HEK293 (cell line): ENCODE data around the gene VASN.

ENCODE experiments used
- KLF9 ChIP-seq: fragments of 450-650 bp; formaldehyde crosslinking; IDR thresholded peaks from 2 replicates; pipeline ENCODE4 v1.5.1; 2016; ENCODE audit warnings: missing biosample characterization, missing genetic modification characterization, low read depth
- OSR2 ChIP-seq: fragments of 450-650 bp; formaldehyde crosslinking; IDR thresholded peaks from 2 replicates; pipeline ENCODE4 v1.5.1; 2016; ENCODE audit warnings: missing biosample characterization, missing genetic modification characterization
- PATZ1 ChIP-seq: fragments of 450-650 bp; formaldehyde crosslinking; IDR thresholded peaks from 2 replicates; pipeline ENCODE4 v1.5.1; 2016; ENCODE audit warnings: missing biosample characterization, missing genetic modification characterization
- PRDM10 ChIP-seq: fragments of 450-650 bp; formaldehyde crosslinking; IDR thresholded peaks from 2 replicates; pipeline ENCODE4 v1.5.1; 2016; ENCODE audit warnings: missing biosample characterization, missing genetic modification characterization
- PRDM6 ChIP-seq: fragments of 450-650 bp; formaldehyde crosslinking; IDR thresholded peaks from 2 replicates; pipeline ENCODE4 v1.5.1; 2017; ENCODE audit warnings: missing biosample characterization, missing genetic modification characterization
- SCRT2 ChIP-seq: fragments of 450-650 bp; formaldehyde crosslinking; IDR thresholded peaks from 2 replicates; pipeline ENCODE4 v1.5.1; 2016; ENCODE audit warnings: missing biosample characterization, missing genetic modification characterization
- SP3 ChIP-seq: fragments of 450-650 bp; formaldehyde crosslinking; IDR thresholded peaks from 2 replicates; pipeline ENCODE4 v1.5.1; 2016; ENCODE audit warnings: missing biosample characterization, missing genetic modification characterization
- ZBTB10 ChIP-seq: fragments of 450-650 bp; formaldehyde crosslinking; IDR thresholded peaks from 2 replicates; pipeline ENCODE4 v1.5.1; 2016; ENCODE audit warnings: missing biosample characterization, missing genetic modification characterization
- ZBTB7A ChIP-seq: fragments of 450-650 bp; formaldehyde crosslinking; IDR thresholded peaks from 2 replicates; pipeline ENCODE4 v1.5.1; 2016; ENCODE audit warnings: low read depth, missing biosample characterization, missing genetic modification characterization
- ZBTB8A ChIP-seq: fragments of 450-650 bp; formaldehyde crosslinking; IDR thresholded peaks from 2 replicates; pipeline ENCODE4 v1.5.1; 2016; ENCODE audit warnings: missing biosample characterization, missing genetic modification characterization
- ZEB2 ChIP-seq: fragments of 450-650 bp; formaldehyde crosslinking; IDR thresholded peaks from 2 replicates; pipeline ENCODE4 v1.5.1; 2016; ENCODE audit warnings: missing biosample characterization, missing genetic modification characterization
- ZFHX2 ChIP-seq: fragments of 450-650 bp; formaldehyde crosslinking; conservative IDR thresholded peaks from 2 replicates; pipeline ENCODE4 v1.5.1; 2016; ENCODE audit warnings: missing biosample characterization, missing genetic modification characterization
- ZFP37 ChIP-seq: fragments of 450-650 bp; formaldehyde crosslinking; IDR thresholded peaks from 2 replicates; pipeline ENCODE4 v1.5.1; 2016; ENCODE audit warnings: missing biosample characterization, missing genetic modification characterization
- ZNF132 ChIP-seq: fragments of 450-650 bp; formaldehyde crosslinking; IDR thresholded peaks from 2 replicates; pipeline ENCODE4 v1.5.1; 2017; ENCODE audit warnings: missing biosample characterization, missing genetic modification characterization, borderline replicate concordance
- ZNF302 ChIP-seq: fragments of 450-650 bp; formaldehyde crosslinking; IDR thresholded peaks from 2 replicates; pipeline ENCODE4 v1.5.1; 2016; ENCODE audit warnings: missing biosample characterization, missing genetic modification characterization, low read depth
- ZNF416 ChIP-seq: fragments of 450-650 bp; formaldehyde crosslinking; IDR thresholded peaks from 2 replicates; pipeline ENCODE4 v1.5.1; 2016; ENCODE audit warnings: missing biosample characterization, missing genetic modification characterization
- ZNF518A ChIP-seq: fragments of 450-650 bp; formaldehyde crosslinking; conservative IDR thresholded peaks from 2 replicates; pipeline ENCODE4 v1.5.1; 2016; ENCODE audit warnings: low read depth, missing biosample characterization, missing genetic modification characterization
- ZNF561 ChIP-seq: fragments of 450-650 bp; IDR thresholded peaks from 2 replicates; pipeline ENCODE4 v1.5.1; 2018; ENCODE audit warnings: missing biosample characterization, missing genetic modification characterization, borderline replicate concordance
- ZNF626 ChIP-seq: fragments of 450-650 bp; sonication (Bioruptor Pico); formaldehyde crosslinking; IDR thresholded peaks from 2 replicates; pipeline ENCODE4 v1.5.1; 2018; ENCODE audit warnings: missing biosample characterization, missing genetic modification characterization, inconsistent platforms
- ZNF654 ChIP-seq: fragments of 450-650 bp; formaldehyde crosslinking; IDR thresholded peaks from 2 replicates; pipeline ENCODE4 v1.5.1; 2016; ENCODE audit warnings: low read depth, missing biosample characterization, missing genetic modification characterization
- ZNF768 ChIP-seq: fragments of 450-650 bp; formaldehyde crosslinking; IDR thresholded peaks from 2 replicates; pipeline ENCODE4 v1.5.1; 2018; ENCODE audit warnings: missing biosample characterization, mild to moderate bottlenecking, missing genetic modification characterization
- ZSCAN18 ChIP-seq: fragments of 450-650 bp; formaldehyde crosslinking; IDR thresholded peaks from 2 replicates; pipeline ENCODE4 v1.5.1; 2016; ENCODE audit warnings: missing biosample characterization, missing genetic modification characterization

Gene VASN

GRCh38 chr16:4402439-4403132 lies 30.9 kb downstream of the VASN start (continued):
- 0 out of 2 replicates have a peak, but pooled peaks have one; percentile 21 for TF ChIP-seq ZFHX2 (tag by site-specific recombination)
- peak; percentile 42 for TF ChIP-seq PRDM10 (tag by site-specific recombination)
- peak; percentile 95 for TF ChIP-seq ZNF654 (tag by site-specific recombination)
- TF ChIP-seq ZNF561 (tag by site-specific recombination) = peak; percentile 88
- TF ChIP-seq ZNF626 (tag by site-specific recombination) = no peak
- TF ChIP-seq ZFP37 = 0 out of 2 replicates have a peak, but pooled peaks have one; percentile 53
- peak; percentile 15; the same call in 1 of the 2 replicates for TF ChIP-seq KLF9 (tag by site-specific recombination)
- no peak for TF ChIP-seq ZNF518A (tag by site-specific recombination)
- TF ChIP-seq PRDM6 (tag by site-specific recombination) = no peak
- peak; percentile 66 for TF ChIP-seq ZBTB8A
- TF ChIP-seq ZBTB7A (tag by site-specific recombination) = peak; percentile 76
- TF ChIP-seq ZSCAN18 (tag by site-specific recombination) = no peak
- no peak for TF ChIP-seq ZNF768
- TF ChIP-seq PATZ1 (tag by site-specific recombination) = peak; percentile 73; the same call in 1 of the 2 replicates
- TF ChIP-seq SP3 (tag by site-specific recombination) = peak; percentile 29; the same call in 1 of the 2 replicates
- TF ChIP-seq OSR2 (tag by site-specific recombination) = no peak
- no peak for TF ChIP-seq ZNF302 (tag by site-specific recombination)
- TF ChIP-seq ZEB2 (tag by site-specific recombination) = peak; percentile 50; the same call in 1 of the 2 replicates
- TF ChIP-seq ZNF132 (tag by site-specific recombination) = no peak
- no peak for TF ChIP-seq ZBTB10
- TF ChIP-seq ZNF416 (tag by site-specific recombination) = no peak
- TF ChIP-seq SCRT2 (tag by site-specific recombination) = 0 out of 2 replicates have a peak, but pooled peaks have one; percentile 17
